Measurements from ENCODE around the gene SLC25A12.
A peak's percentile ranks its signal among the peaks of the same experiment; 100 is the strongest.
"Not testable (repeated sequence)": the region's sequence is repeated elsewhere in the genome, so short reads cannot be mapped to it uniquely, and the experiment has no call there.

Gene SLC25A12

DNA sequence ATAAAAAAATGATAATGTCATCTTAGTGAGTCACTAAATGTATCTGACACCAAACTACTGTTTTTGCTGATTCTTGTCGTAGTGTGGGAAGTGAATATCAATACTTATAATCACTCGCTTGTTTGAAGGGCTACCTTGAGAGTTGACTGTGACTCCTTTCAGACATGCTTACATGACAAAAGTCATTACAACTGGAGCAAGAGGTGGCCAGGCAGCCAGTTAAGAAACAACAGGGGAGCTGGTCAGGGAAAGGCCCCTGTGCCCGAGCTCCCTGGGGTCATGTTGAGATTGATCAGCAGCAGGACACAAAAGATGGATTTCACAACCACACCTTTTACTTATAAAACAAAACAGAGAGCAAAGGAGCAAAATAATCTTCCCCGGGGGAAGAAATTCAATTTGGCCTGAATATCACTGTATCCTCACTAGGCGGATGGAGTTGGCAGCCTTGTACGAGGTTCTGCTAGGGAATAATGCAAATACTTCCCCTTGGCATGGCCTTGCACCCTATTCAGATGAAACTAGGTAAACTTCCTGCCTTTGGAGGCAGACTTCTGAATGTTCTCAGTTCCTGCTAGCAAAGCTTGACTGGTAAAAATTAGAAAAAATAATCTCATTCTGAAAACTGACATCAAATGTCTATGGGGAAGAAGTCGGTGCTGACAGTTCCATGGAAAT, 105.6 kb downstream of the SLC25A12 start:
- TF ChIP-seq JUND (IDR thresholded peaks at IDR 0.05; ENCODE audit: low read depth), result no peak
- no peak for DNase-seq (ENCODE audit: low read depth in 1 of 2, low spot score in 1 of 2)
- in situ Hi-C loops (cut with HindIII; ENCODE audit: low pct_unique_long_range_greater_than_20kb, low sequenced_read_pairs), result no loop called here

DNA sequence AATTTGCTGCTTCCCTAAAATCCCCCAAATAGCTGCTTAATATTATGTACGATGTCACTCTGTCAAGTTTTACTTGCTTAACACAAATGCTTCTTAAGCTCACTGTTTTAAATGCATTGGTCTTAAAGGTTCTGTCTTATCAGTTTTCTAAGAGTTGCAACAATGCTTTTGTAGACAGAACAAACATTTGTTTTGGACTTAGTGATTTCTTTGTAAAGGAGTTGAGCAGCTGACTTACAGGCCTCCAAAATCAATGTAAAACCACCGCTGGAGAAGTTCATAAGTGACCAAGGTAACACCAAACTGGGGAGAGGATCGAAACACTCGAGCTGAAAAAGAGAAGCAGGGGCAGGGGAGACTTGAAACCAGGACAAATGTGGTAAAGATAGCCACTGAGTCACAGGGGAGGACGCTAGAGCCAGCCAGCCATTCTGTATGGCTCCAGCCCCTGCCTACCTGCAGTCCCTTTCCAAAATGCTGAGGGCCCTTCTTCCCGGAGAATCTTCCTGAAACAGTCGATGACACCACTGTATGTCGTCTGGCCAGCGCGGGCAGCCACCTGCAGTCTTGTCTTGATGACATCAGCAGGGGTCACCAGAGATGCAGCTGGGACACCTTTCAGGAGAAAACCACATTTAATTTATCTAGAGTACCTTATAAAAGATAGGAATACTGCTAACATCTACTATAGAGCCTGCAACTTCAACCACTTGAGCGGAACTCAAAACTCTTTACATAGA, 106.5 kb downstream of the SLC25A12 start:
- in situ Hi-C loops (cut with HindIII; ENCODE audit: low pct_unique_long_range_greater_than_20kb, low sequenced_read_pairs), result no loop called here
- no peak for TF ChIP-seq JUND (IDR thresholded peaks at IDR 0.05; ENCODE audit: low read depth)
- DNase-seq (ENCODE audit: low read depth in 1 of 2, low spot score in 1 of 2), result no peak

GRCh38 chr2:171785450-171785849, 108.6 kb downstream of the SLC25A12 start:
- in situ Hi-C loops (cut with HindIII; ENCODE audit: low pct_unique_long_range_greater_than_20kb, low sequenced_read_pairs), result no loop called here
- DNase-seq (ENCODE audit: low read depth in 1 of 2, low spot score in 1 of 2), result no peak
- TF ChIP-seq JUND (IDR thresholded peaks at IDR 0.05; ENCODE audit: low read depth), result no peak

DNA sequence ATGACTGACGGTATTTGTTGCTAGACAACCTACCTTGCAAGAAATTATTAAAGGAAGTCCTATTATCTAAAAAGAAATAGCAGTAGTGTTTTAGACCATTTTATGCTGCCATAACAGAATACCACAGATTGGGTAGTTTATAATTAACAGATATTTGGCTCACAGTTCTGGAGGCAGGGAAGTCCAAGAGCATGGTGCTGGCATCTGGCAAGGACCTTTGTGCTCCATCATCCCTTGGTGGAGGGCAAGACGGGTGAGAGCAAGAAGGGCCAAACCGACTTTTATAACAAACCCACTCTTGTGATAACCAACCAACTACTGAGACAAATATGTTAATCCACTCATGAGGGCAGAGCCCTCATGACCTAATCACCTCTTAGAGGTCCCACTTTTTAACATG, 115.5 kb downstream of the SLC25A12 start:
- in situ Hi-C loops (cut with HindIII; ENCODE audit: low pct_unique_long_range_greater_than_20kb, low sequenced_read_pairs), result no loop called here
- DNase-seq (ENCODE audit: low read depth in 1 of 2, low spot score in 1 of 2), result no peak
- TF ChIP-seq JUND (IDR thresholded peaks at IDR 0.05; ENCODE audit: low read depth), result no peak

DNA sequence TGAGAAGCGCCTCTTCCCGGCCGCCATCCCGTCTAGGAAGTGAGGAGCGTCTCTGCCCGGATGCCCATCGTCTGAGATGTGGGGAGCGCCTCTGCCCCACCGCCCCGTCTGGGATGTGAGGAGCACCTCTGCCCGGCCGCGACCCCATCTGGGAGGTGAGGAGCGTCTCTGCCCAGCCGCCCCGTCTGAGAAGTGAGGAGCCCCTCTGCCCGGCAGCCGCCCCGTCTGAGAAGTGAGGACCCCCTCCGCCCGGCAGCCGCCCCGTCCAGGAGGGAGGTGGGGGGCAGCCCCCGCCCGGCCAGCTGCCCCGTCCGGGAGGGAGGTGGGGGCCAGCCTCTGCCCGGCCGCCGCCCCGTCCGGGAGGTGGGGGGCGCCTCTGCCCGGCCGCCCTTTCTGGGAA, 119.5 kb downstream of the SLC25A12 start:
- in situ Hi-C loops (cut with HindIII; ENCODE audit: low pct_unique_long_range_greater_than_20kb, low sequenced_read_pairs); DNase-seq (ENCODE audit: low read depth in 1 of 2, low spot score in 1 of 2): not testable (repeated sequence)

GRCh38 chr2:171772373-171772772, 121.7 kb downstream of the SLC25A12 start:
- no peak for DNase-seq (ENCODE audit: low read depth in 1 of 2, low spot score in 1 of 2)
- in situ Hi-C loops (cut with HindIII; ENCODE audit: low pct_unique_long_range_greater_than_20kb, low sequenced_read_pairs), result no loop called here
- no peak for TF ChIP-seq JUND (IDR thresholded peaks at IDR 0.05; ENCODE audit: low read depth)

DNA sequence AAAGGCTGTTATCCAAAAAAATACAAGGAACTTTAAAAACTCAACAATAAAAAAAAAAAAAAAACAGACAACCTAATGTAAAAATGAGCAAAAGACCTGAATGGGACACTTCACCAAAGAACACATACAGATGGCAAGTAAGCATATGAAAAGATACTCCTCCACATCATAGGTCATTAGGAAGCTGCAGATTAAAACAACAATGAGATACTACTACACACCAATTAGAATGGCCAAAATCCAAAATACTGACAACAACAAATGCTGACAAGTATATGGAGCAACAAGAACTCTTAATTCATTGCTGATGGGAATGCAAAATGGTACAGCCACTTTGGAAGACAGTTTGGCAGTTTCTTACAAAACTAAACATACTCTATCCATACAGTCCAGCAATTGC, 122.6 kb downstream of the SLC25A12 start:
- no peak for DNase-seq (ENCODE audit: low read depth in 1 of 2, low spot score in 1 of 2)
- in situ Hi-C loops (cut with HindIII; ENCODE audit: low pct_unique_long_range_greater_than_20kb, low sequenced_read_pairs), result no loop called here
- TF ChIP-seq JUND (IDR thresholded peaks at IDR 0.05; ENCODE audit: low read depth), result no peak

DNA sequence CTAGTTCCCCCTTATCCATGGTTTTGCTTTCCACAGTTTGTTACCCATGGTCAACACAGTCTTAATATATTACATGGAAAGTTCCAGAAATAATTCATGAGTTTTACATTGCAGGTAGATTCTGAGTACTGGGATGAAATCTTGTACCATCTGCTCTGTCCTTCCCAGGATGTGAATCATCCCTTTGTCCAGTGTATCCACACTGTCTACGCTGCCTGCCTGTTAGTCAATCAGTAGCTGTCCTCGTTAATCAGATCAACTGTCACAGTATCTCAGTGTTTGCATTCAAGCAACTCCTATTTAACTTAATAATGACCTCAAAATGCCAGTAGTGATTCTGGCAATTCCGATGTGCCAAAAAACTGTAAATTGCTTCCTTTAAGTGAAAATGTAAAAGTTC, 130.4 kb downstream of the SLC25A12 start:
- DNase-seq (ENCODE audit: low read depth in 1 of 2, low spot score in 1 of 2), result no peak
- TF ChIP-seq JUND (IDR thresholded peaks at IDR 0.05; ENCODE audit: low read depth), result no peak
- in situ Hi-C loops (cut with HindIII; ENCODE audit: low pct_unique_long_range_greater_than_20kb, low sequenced_read_pairs), result no loop called here

GRCh38 chr2:171762879-171763573, 131.0 kb downstream of the SLC25A12 start:
- DNase-seq (ENCODE audit: low read depth in 1 of 2, low spot score in 1 of 2), result peak in 1 of 2 experiments; percentile 18
- no peak for TF ChIP-seq JUND (IDR thresholded peaks at IDR 0.05; ENCODE audit: low read depth)
- in situ Hi-C loops (cut with HindIII; ENCODE audit: low pct_unique_long_range_greater_than_20kb, low sequenced_read_pairs), result no loop called here

GRCh38 chr2:171761176-171761575, 132.9 kb downstream of the SLC25A12 start:
- DNase-seq (ENCODE audit: low read depth in 1 of 2, low spot score in 1 of 2); in situ Hi-C loops (cut with HindIII; ENCODE audit: low pct_unique_long_range_greater_than_20kb, low sequenced_read_pairs): not testable (repeated sequence)

DNA sequence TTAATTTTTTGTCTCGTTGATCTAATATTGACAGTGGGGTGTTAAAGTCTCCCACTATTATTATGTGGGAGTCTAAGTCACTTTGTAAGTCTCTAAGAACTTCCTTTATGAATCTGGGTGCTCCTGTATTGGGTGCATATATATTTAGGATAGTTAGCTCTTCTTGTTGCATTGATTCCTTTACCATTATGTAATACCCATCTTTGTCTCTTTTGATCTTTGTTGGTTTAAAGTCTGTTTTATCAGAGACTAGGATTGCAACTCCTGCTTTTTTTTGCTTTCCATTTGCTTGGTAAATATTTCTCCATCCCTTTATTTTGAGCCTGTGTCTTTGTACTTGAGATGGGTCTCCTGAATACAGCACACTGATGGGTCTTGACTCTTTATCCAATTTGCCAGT, 135.3 kb downstream of the SLC25A12 start:
- DNase-seq (ENCODE audit: low read depth in 1 of 2, low spot score in 1 of 2); in situ Hi-C loops (cut with HindIII; ENCODE audit: low pct_unique_long_range_greater_than_20kb, low sequenced_read_pairs): not testable (repeated sequence)

- TF ChIP-seq JUND (IDR thresholded peaks at IDR 0.05; ENCODE audit: low read depth), result no peak
- no peak for DNase-seq (ENCODE audit: low read depth in 1 of 2, low spot score in 1 of 2)
- in situ Hi-C loops (cut with HindIII; ENCODE audit: low pct_unique_long_range_greater_than_20kb, low sequenced_read_pairs), result no loop called here
Measured at GRCh38 chr2:171754254-171754939, 139.6 kb downstream of the SLC25A12 start.

- no peak for DNase-seq (ENCODE audit: low read depth in 1 of 2, low spot score in 1 of 2)
- in situ Hi-C loops (cut with HindIII; ENCODE audit: low pct_unique_long_range_greater_than_20kb, low sequenced_read_pairs), result no loop called here
- TF ChIP-seq JUND (IDR thresholded peaks at IDR 0.05; ENCODE audit: low read depth), result no peak
Measured at GRCh38 chr2:171747371-171747770, 146.7 kb downstream of the SLC25A12 start.

Measured in T47D (cell line).